GM23248 (cell line): Measurements from ENCODE around the gene FOXP3. TPM values are rescaled to one million over a fixed set of nuclear protein-coding genes. Genes with fewer than 3 reads are reported as not detected.
A peak's percentile ranks its signal among the peaks of the same experiment; 100 is the strongest.

ENCODE experiments used
- DNase-seq: peaks from one replicate; pipeline ENCODE4 v3.0.0-alpha.2; 2015
- H2AFZ ChIP-seq: fragments of 200-600 bp; sonication (generic); 2 replicates; pipeline ENCODE4 v1.6.1; 2016; ENCODE audit warnings: antibody characterized with exemption
- H3F3A ChIP-seq: fragments of 200-600 bp; sonication (generic); 2 replicates; pipeline ENCODE4 v1.6.1; 2016; ENCODE audit warnings: mild to moderate bottlenecking, antibody characterized with exemption, mixed run types; ENCODE audit not compliant: insufficient read depth
- H3K27ac ChIP-seq: fragments of 200-600 bp; sonication (generic); 2 replicates; pipeline ENCODE4 v1.5.1; 2016; ENCODE audit warnings: mild to moderate bottlenecking
- H3K27me3 ChIP-seq: fragments of 200-600 bp; sonication (generic); replicated peaks from 2 replicates; pipeline ENCODE4 v1.6.1; 2016; ENCODE audit warnings: mild to moderate bottlenecking; ENCODE audit not compliant: insufficient read depth
- H3K36me3 ChIP-seq: fragments of 200-600 bp; sonication (generic); 2 replicates; pipeline ENCODE4 v1.6.1; 2016; ENCODE audit warnings: low read depth, mild to moderate bottlenecking
- H3K4me1 ChIP-seq: fragments of 200-600 bp; sonication (generic); 2 replicates; pipeline ENCODE4 v1.6.1; 2016; ENCODE audit warnings: mild to moderate bottlenecking; ENCODE audit not compliant: insufficient read depth
- H3K4me2 ChIP-seq: fragments of 200-600 bp; sonication (generic); one replicate; pipeline ENCODE4 v1.6.1; 2016; ENCODE audit warnings: mild to moderate bottlenecking; ENCODE audit not compliant: unreplicated experiment
- H3K4me3 ChIP-seq: fragments of 200-600 bp; sonication (generic); 2 replicates; pipeline ENCODE4 v1.5.1; 2016; ENCODE audit warnings: mild to moderate bottlenecking
- H3K79me2 ChIP-seq: fragments of 200-600 bp; sonication (generic); 2 replicates; pipeline ENCODE4 v1.6.1; 2016; ENCODE audit warnings: mild to moderate bottlenecking; ENCODE audit not compliant: insufficient read depth
- H3K9ac ChIP-seq: fragments of 200-600 bp; sonication (generic); 2 replicates; pipeline ENCODE4 v1.6.1; 2016; ENCODE audit warnings: mild to moderate bottlenecking
- H3K9me2 ChIP-seq: fragments of 200-600 bp; sonication (generic); 2 replicates; pipeline ENCODE4 v1.6.1; 2016; ENCODE audit warnings: mixed run types, mild to moderate bottlenecking, moderate library complexity; ENCODE audit not compliant: insufficient read depth
- H3K9me3 ChIP-seq: fragments of 200-600 bp; sonication (generic); one replicate; pipeline ENCODE4 v1.6.1; 2017; ENCODE audit warnings: low read depth
- H4K20me1 ChIP-seq: fragments of 200-600 bp; sonication (generic); 2 replicates; pipeline ENCODE4 v1.6.0; 2016; ENCODE audit not compliant: insufficient read depth
- EZH2 ChIP-seq: fragments of 200-600 bp; sonication (generic); IDR thresholded peaks from 2 replicates; pipeline ENCODE4 v1.6.1; 2018; ENCODE audit warnings: antibody characterized with exemption, mild to moderate bottlenecking; ENCODE audit not compliant: insufficient read depth, poor library complexity, severe bottlenecking
- EZH2phosphoT487 ChIP-seq: fragments of 200-600 bp; sonication (generic); IDR thresholded peaks from 2 replicates; pipeline ENCODE4 v1.6.1; 2018; ENCODE audit warnings: antibody characterized with exemption, moderate library complexity, mild to moderate bottlenecking, low read depth; ENCODE audit not compliant: insufficient read depth
- WGBS, 2 experiments: methylation state at CpG; one replicate each; pipeline ENCODE4 v1.1.6; 2015 to 2017; ENCODE audit warnings: low lambda C conversion rate in 2 of 2, low coverage in 1 of 2; ENCODE audit errors: missing lambda C conversion rate in 2 of 2; 5-methylcytosine and 5-hydroxymethylcytosine counted together
- in situ Hi-C: fragments of 300-500 bp; cut with MboI; formaldehyde crosslinking; loops from 2 replicates; pipeline ENCODE4 v1.15.0; 2020
- polyA plus RNA-seq: library from polyadenylated mRNA; unstranded; fragments of >200 nt; fragmentation: Nextera tagmentation; extraction: Ambion mirVana; gene quantifications from 2 replicates; pipeline ENCODE4 v1.2.1, GENCODE V29; 2016
- total RNA-seq: library from RNA; depleted of rRNA; stranded (reverse); fragments of >200 nt; shearing (Covaris generic); gene quantifications from 2 replicates; pipeline ENCODE4 v1.2.3, GENCODE V29; 2014

FOXP3 gene
- total and polyA plus RNA-seq, 2 experiments from 2014 or later, result 0.08 TPM; not detected in 1

DNA sequence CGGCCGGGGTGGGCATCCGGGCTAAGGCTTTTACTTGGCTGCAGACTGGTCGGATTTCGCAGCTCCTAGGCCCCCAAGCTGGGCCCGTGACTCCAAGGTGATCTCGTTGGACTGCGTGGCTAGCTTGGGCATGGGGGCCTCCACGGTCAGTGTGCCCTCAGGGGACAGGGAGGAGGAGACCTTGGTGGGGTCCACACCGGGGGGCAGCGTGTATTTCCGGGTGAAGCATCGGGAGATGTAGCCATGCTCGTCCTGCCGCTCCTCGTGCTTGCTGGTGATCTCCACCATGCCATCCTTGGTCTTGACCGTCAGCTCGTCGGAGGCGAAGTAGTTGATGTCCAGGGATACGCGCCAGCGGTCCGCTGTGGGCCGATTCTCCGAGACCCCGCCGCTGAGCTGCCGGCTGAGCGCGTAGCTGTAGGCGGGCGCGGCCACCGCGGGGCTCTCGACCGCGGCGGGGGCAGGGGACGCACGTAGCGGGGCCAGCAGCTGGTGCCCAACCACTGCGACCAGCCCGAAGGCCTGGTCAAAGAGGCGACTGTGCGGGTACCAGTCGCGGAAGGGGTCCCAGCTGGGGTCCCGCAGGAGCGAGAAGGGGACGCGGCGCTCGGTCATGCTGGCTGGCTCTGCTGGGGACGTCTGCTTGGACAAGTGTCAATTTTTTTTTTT is 30.5 kb downstream of the FOXP3 start:
- H3K4me3 ChIP-seq, result 0 out of 2 replicates have a peak overlapping the region, but pooled peaks have one; percentile 26
- H3K4me2 ChIP-seq, result no peak overlapping the region

DNA sequence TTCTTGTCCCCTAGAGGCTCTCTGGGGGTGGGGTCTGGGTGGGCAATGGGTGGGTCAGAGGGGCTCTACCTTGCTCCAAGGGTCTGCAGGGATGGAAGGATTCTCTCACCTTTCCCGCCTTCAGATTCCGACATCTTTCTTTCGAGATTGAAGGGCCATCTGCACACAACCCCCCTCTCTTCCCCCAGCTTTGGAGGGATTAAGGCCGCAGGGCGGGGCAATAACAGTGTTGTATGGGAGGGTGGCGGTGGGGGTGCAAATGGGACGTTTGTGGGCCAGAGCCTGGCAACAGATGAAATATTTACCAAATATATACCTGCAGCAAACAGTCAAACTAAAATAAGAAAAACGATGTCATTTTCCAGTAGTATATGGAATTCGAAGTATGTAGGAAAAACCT is 31.3 kb downstream of the FOXP3 start, which contains the start of gene CACNA1F:
CACNA1F (minus strand) TSS at position 165 of the 400 bp plus-strand sequence; CDS start at position 134, 31 bp downstream.
- 96 to 99% methylated on average over 7 to 9 of the region's 9 CpGs for WGBS, 2 experiments
- Histone ChIP-seq H3K27ac (no peak within 1 kb of the TSS), H3K9ac (no peak within 1 kb of the TSS), H3K9me2 (no peaks in the 10 kb centered on the region), H2AFZ (peak within 1 kb of the TSS; percentile 71), H3F3A (no peaks in the 10 kb centered on the region), H3K79me2 (0 out of 2 replicates have a peak, but pooled peaks cover 5% of the 10 kb centered on the region), H3K9me3 (no peaks in the 10 kb centered on the region), H3K4me2 (no peak within 1 kb of the TSS), H3K4me3 (0 out of 2 replicates have a peak within 1 kb of the TSS, but pooled peaks have one; percentile 26), H4K20me1 (no peaks in the 10 kb centered on the region), H3K4me1 (no peaks in the 10 kb centered on the region), H3K27me3 (no peaks in the 10 kb centered on the region), H3K36me3 (no peaks in the 10 kb centered on the region)
- TF ChIP-seq EZH2 (no peak), EZH2phosphoT487 (no peak)
- DNase-seq, result no peak
- in situ Hi-C loops, result no loop called here

More for the DNA sequence above, 30.5 kb downstream of the FOXP3 start:
- Histone ChIP-seq H3K27ac (no peak overlapping the region), H3K36me3 (no peaks in the 10 kb centered on the region), H3F3A (no peaks in the 10 kb centered on the region), H3K9me2 (no peaks in the 10 kb centered on the region), H2AFZ (peak overlapping the region; percentile 71), H4K20me1 (no peaks in the 10 kb centered on the region), H3K9me3 (no peaks in the 10 kb centered on the region), H3K4me1 (no peaks in the 10 kb centered on the region), H3K79me2 (0 out of 2 replicates have a peak, but pooled peaks cover 5% of the 10 kb centered on the region), H3K27me3 (no peaks in the 10 kb centered on the region), H3K9ac (no peak overlapping the region)
- TF ChIP-seq EZH2phosphoT487 (no peak), EZH2 (no peak)
- in situ Hi-C loops, result no loop called here
- peak; percentile 12 for DNase-seq
- 5 to 34% methylated on average over 29 of the region's 56 CpGs for WGBS, 2 experiments

DNA sequence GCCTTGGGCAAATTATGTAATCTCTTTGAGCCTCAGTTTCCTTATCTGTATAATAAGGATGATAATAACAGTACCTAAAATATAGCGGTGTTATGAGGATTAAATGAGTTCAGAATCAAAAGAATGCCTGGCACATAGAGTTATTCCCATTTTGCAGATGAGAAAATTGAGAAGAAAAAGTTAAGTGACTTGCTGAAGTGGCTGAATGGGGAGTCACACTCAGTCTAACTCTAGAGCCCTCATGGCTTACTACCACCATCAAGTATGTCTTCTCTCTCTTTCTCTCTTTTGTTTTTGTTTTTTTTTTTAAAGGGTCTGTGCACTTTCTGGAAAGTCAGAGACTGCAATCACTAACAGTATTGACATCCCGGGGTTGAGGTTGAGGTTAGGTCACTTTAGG is 32.0 kb downstream of the FOXP3 start:
- Histone ChIP-seq H3F3A (no peaks in the 10 kb centered on the region), H4K20me1 (no peaks in the 10 kb centered on the region), H3K9ac (no peak overlapping the region), H3K36me3 (no peaks in the 10 kb centered on the region), H3K79me2 (0 out of 2 replicates have a peak, but pooled peaks cover 5% of the 10 kb centered on the region), H3K4me1 (no peaks in the 10 kb centered on the region), H3K4me2 (no peak overlapping the region), H3K27ac (no peak overlapping the region), H3K9me2 (no peaks in the 10 kb centered on the region), H3K4me3 (no peak overlapping the region), H3K27me3 (no peaks in the 10 kb centered on the region), H2AFZ (no peak overlapping the region), H3K9me3 (no peaks in the 10 kb centered on the region)
- in situ Hi-C loops, result no loop called here
- 96 to 100% methylated on average over 2 of the region's 2 CpGs for WGBS, 2 experiments
- DNase-seq, result no peak
- TF ChIP-seq EZH2phosphoT487, result no peak
- TF ChIP-seq EZH2, result no peak

DNA sequence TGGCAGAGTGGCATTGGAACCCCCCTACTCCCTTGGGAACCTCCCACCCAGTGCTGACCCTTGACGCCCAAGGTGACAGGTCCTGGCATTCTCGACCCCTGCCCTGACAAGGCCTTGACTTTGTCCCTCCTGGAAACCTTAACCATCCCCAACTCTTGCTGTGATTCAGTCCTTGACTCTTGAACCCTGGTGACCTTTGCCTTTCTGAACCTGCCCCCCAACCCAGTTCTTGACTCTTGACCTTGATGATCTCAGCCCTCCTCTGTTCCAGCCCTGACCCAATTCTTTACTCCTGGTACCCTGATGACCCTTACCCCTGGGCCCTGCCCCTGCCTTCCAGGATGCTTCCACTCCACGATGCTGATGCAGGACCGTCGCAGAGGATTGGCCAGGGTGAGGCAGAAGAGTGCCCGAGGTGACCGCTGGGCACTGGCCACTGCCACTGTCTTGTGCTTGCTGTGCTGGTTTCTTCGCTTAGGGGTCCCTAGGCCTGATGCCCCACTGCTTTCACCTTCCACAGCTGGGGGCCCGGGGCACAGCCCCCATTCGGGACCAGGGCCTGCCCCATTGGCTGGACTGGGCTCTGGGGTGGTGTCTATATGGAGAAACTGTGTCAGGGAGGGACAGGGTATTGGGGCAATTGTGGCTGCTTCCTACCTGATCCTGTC is 33.0 kb downstream of the FOXP3 start:
- Histone ChIP-seq H3F3A (no peaks in the 10 kb centered on the region), H3K36me3 (no peaks in the 10 kb centered on the region), H4K20me1 (no peaks in the 10 kb centered on the region), H3K9me3 (no peaks in the 10 kb centered on the region), H3K27me3 (no peaks in the 10 kb centered on the region), H3K27ac (no peak overlapping the region), H3K9ac (no peak overlapping the region), H3K4me1 (no peaks in the 10 kb centered on the region), H3K9me2 (no peaks in the 10 kb centered on the region), H2AFZ (no peak overlapping the region), H3K4me3 (no peak overlapping the region), H3K4me2 (no peak overlapping the region), H3K79me2 (0 out of 2 replicates have a peak, but pooled peaks cover 5% of the 10 kb centered on the region)
- WGBS, 2 experiments, result 94 to 99% methylated on average over 9 of the region's 10 CpGs
- TF ChIP-seq EZH2phosphoT487 (no peak), EZH2 (no peak)
- in situ Hi-C loops, result no loop called here
- no peak for DNase-seq
